K562 (cell line): ENCODE results near the gene SELENOW. TPM values are rescaled to one million over a fixed set of nuclear protein-coding genes. Genes with fewer than 3 reads are reported as not detected.

Experiments used
- CHCHD3 ChIP-seq: fragments of 250-450 bp; sonication (Bioruptor Pico); IDR thresholded peaks from 2 replicates; pipeline ENCODE4 v2.1.2; 2022; ENCODE audit warnings: mild to moderate bottlenecking
- ERF ChIP-seq: fragments of 450-650 bp; formaldehyde crosslinking; IDR thresholded peaks from 2 replicates; pipeline ENCODE4 v1.4.0; 2020; ENCODE audit warnings: mild to moderate bottlenecking, mixed read lengths
- HNRNPL ChIP-seq: fragments of 200-400 bp; formaldehyde crosslinking; IDR thresholded peaks from 2 replicates; pipeline ENCODE4 v1.6.1; 2017; ENCODE audit warnings: low read depth, mild to moderate bottlenecking, low read length
- L3MBTL2 ChIP-seq: fragments of 450-650 bp; IDR thresholded peaks from 2 replicates; pipeline ENCODE4 v1.6.1; 2016; ENCODE audit warnings: mild to moderate bottlenecking, moderate library complexity
- NCOA4 ChIP-seq: fragments of 450-650 bp; IDR thresholded peaks from 2 replicates; pipeline ENCODE4 v1.6.1; 2018; ENCODE audit warnings: mild to moderate bottlenecking; ENCODE audit not compliant: partially characterized antibody
- RFX1 ChIP-seq: fragments of 450-650 bp; IDR thresholded peaks from 2 replicates; pipeline ENCODE4 v1.6.1; 2016; ENCODE audit warnings: mild to moderate bottlenecking, moderate library complexity
- SMAD4 ChIP-seq: fragments of 250-450 bp; sonication (Bioruptor Pico); conservative IDR thresholded peaks from 2 replicates; pipeline ENCODE4 v1.8.0; 2021; ENCODE audit warnings: inconsistent platforms, mild to moderate bottlenecking, moderate library complexity
- SMARCA5 ChIP-seq: fragments of 450-650 bp; IDR thresholded peaks from 2 replicates; pipeline ENCODE4 v1.6.1; 2016
- SMARCE1 ChIP-seq: fragments of 450-650 bp; IDR thresholded peaks from 2 replicates; pipeline ENCODE4 v1.7.1; 2016; ENCODE audit warnings: mild to moderate bottlenecking
- U2AF2 ChIP-seq: fragments of 200-400 bp; formaldehyde crosslinking; optimal IDR thresholded peaks from 2 replicates; pipeline ENCODE3; 2017; ENCODE audit warnings: low read depth, mild to moderate bottlenecking, low read length
- ZNF124 ChIP-seq: sonication (generic); formaldehyde crosslinking; IDR thresholded peaks from 2 replicates; pipeline ENCODE4 v1.8.1; 2022; ENCODE audit warnings: missing genetic modification reagents
- ZNF146 ChIP-seq: IDR thresholded peaks from one replicate; pipeline ENCODE4 v1.6.1; 2018; ENCODE audit warnings: missing compliant biosample characterization; ENCODE audit not compliant: unreplicated experiment
- ZNF263 ChIP-seq: sonication (generic); formaldehyde crosslinking; IDR thresholded peaks from 2 replicates; pipeline ENCODE4 v1.8.0; 2022; ENCODE audit warnings: mild to moderate bottlenecking, missing genetic modification reagents, borderline replicate concordance
- polyA plus RNA-seq, 8 experiments: library from polyadenylated mRNA; depleted of rRNA in 4 of 8; stranded (reverse) in 5 of 8; unstranded in 3 of 8; fragments of >200 nt; fragmentation: Nextera tagmentation in 2 of 8; fragmentation: Illumina TruSeq in 1 of 8; extraction: Ambion mirVana in 2 of 8; extraction: Trizol in 1 of 8; gene quantifications; 2 replicates each; pipeline versions ENCODE4 v1.2.1 to v1.2.3, GENCODE V29; 2011 to 2014; ENCODE audit warnings: inconsistent platforms in 1 of 8, missing spikeins in 1 of 8
- total RNA-seq, 7 experiments: library from RNA; depleted of rRNA in 6 of 7; stranded (reverse); fragments of >200 nt in 6 of 7; fragmentation: Illumina TruSeq in 2 of 7; extraction: Trizol in 2 of 7; gene quantifications; 2 replicates each; pipeline versions ENCODE4 v1.2.1 to v1.2.3, GENCODE V29; 2011 to 2021; ENCODE audit warnings: low replicate concordance in 1 of 7
- TF ChIP-seq, protein P1 (sequence below): sonication (generic); formaldehyde crosslinking; IDR thresholded peaks from 2 replicates; pipeline ENCODE4 v1.8.1; 2023; ENCODE audit warnings: mild to moderate bottlenecking, missing genetic modification reagents
- TF ChIP-seq, protein P2 (sequence below): IDR thresholded peaks from 3 replicates; pipeline ENCODE4 v1.6.1; 2011; ENCODE audit warnings: borderline replicate concordance, mild to moderate bottlenecking; ENCODE audit not compliant: insufficient read length, insufficient read depth
- TF ChIP-seq, protein P3 (sequence below), 2 experiments: fragments of 150-350 bp in 1 of 2; IDR thresholded peaks; 2 replicates each; pipeline ENCODE4 v1.6.1; 2012 to 2016; ENCODE audit warnings: low read depth in 2 of 2, low read length in 2 of 2, mild to moderate bottlenecking in 1 of 2, moderate library complexity in 1 of 2
- TF ChIP-seq, protein P4 (sequence below): sonication (generic); formaldehyde crosslinking; IDR thresholded peaks from 2 replicates; pipeline ENCODE4 v1.8.0; 2023; ENCODE audit warnings: mild to moderate bottlenecking, missing genetic modification reagents
- TF ChIP-seq, protein P5 (sequence below): sonication (generic); formaldehyde crosslinking; IDR thresholded peaks from 2 replicates; pipeline ENCODE4 v1.8.0; 2022; ENCODE audit warnings: mild to moderate bottlenecking, missing genetic modification reagents
- TF ChIP-seq, protein P6 (sequence below): fragments of 250-450 bp; sonication (Bioruptor Pico); IDR thresholded peaks from 2 replicates; pipeline ENCODE4 v1.8.0; 2021; ENCODE audit warnings: moderate library complexity, mild to moderate bottlenecking, inconsistent platforms

The SELENOW gene
- total and polyA plus RNA-seq, 9 of the 15 experiments (the other 6 are each of a cell fraction or from before 2014, with no cell fraction given), result 91.9 to 279 (median 156) TPM

DNA sequence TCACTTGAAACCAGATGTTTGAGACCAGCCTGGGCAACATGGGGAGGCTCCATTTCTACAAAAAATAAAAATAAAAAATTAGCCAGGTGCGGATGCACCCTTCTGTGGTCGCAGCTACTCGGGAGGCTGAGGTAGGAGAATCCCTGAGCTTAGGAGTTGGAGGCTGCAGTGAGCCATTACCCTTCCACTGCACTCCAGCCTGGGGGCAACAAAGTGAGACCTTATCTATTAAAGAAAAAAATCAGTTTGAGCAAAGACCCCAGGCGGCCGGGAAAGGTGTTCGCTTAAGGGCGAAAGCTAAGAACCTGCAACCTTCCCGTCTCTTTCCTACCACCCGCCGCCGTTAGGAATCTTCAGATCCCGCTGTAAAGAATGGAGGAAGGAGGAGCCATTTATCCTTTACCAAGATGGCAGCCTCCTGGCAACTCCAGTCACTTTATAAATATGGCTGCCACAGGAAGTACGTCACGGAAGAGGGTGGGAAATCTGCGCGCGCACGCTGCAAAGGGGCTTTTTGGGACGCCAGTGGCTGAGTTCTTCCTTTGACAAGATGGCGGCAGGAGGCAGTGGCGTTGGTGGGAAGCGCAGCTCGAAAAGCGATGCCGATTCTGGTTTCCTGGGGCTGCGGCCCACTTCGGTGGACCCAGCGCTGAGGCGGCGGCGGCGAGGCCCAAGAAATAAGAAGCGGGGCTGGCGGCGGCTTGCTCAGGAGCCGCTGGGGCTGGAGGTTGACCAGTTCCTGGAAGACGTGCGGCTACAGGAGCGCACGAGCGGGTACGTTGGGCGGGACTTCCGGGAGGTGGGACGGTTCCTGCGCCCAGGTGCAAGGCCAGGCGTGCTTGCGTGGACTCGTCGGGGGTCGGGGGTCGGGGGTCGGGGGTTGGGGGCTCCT, 33.2 kb upstream of the SELENOW start, which contains the start of gene NOP53 (continued):
- TF ChIP-seq NCOA4 (no peak), L3MBTL2 (peak; percentile 63; the same call in 1 of the 2 replicates), SMARCA5 (no peak), ZNF146 (CRISPR knock-in tag) (no peak), RFX1 (no peak; the same call in 1 of the 2 replicates), ERF (peak; percentile 56; the same call in 1 of the 2 replicates), SMAD4 (CRISPR knock-in tag) (peak; percentile 53; the same call in 1 of the 2 replicates), U2AF2 (no peak), SMARCE1 (no peak), ZNF124 (CRISPR knock-in tag) (no peak), HNRNPL (no peak), ZNF263 (CRISPR knock-in tag) (no peak), CHCHD3 (CRISPR knock-in tag) (0 out of 2 replicates have a peak, but pooled peaks have one; percentile 54)
- TF ChIP-seq, protein P1, sequence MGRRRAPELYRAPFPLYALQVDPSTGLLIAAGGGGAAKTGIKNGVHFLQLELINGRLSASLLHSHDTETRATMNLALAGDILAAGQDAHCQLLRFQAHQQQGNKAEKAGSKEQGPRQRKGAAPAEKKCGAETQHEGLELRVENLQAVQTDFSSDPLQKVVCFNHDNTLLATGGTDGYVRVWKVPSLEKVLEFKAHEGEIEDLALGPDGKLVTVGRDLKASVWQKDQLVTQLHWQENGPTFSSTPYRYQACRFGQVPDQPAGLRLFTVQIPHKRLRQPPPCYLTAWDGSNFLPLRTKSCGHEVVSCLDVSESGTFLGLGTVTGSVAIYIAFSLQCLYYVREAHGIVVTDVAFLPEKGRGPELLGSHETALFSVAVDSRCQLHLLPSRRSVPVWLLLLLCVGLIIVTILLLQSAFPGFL (CRISPR knock-in tag), result no peak
- TF ChIP-seq, protein P2, sequence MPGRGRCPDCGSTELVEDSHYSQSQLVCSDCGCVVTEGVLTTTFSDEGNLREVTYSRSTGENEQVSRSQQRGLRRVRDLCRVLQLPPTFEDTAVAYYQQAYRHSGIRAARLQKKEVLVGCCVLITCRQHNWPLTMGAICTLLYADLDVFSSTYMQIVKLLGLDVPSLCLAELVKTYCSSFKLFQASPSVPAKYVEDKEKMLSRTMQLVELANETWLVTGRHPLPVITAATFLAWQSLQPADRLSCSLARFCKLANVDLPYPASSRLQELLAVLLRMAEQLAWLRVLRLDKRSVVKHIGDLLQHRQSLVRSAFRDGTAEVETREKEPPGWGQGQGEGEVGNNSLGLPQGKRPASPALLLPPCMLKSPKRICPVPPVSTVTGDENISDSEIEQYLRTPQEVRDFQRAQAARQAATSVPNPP, result no peak
- TF ChIP-seq, protein P3, sequence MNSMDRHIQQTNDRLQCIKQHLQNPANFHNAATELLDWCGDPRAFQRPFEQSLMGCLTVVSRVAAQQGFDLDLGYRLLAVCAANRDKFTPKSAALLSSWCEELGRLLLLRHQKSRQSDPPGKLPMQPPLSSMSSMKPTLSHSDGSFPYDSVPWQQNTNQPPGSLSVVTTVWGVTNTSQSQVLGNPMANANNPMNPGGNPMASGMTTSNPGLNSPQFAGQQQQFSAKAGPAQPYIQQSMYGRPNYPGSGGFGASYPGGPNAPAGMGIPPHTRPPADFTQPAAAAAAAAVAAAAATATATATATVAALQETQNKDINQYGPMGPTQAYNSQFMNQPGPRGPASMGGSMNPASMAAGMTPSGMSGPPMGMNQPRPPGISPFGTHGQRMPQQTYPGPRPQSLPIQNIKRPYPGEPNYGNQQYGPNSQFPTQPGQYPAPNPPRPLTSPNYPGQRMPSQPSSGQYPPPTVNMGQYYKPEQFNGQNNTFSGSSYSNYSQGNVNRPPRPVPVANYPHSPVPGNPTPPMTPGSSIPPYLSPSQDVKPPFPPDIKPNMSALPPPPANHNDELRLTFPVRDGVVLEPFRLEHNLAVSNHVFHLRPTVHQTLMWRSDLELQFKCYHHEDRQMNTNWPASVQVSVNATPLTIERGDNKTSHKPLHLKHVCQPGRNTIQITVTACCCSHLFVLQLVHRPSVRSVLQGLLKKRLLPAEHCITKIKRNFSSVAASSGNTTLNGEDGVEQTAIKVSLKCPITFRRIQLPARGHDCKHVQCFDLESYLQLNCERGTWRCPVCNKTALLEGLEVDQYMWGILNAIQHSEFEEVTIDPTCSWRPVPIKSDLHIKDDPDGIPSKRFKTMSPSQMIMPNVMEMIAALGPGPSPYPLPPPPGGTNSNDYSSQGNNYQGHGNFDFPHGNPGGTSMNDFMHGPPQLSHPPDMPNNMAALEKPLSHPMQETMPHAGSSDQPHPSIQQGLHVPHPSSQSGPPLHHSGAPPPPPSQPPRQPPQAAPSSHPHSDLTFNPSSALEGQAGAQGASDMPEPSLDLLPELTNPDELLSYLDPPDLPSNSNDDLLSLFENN (IDR thresholded peaks at IDR 0.05; ENCODE audit: low read depth in 2 of 2, low read length in 2 of 2), result no peak
- TF ChIP-seq, protein P4, sequence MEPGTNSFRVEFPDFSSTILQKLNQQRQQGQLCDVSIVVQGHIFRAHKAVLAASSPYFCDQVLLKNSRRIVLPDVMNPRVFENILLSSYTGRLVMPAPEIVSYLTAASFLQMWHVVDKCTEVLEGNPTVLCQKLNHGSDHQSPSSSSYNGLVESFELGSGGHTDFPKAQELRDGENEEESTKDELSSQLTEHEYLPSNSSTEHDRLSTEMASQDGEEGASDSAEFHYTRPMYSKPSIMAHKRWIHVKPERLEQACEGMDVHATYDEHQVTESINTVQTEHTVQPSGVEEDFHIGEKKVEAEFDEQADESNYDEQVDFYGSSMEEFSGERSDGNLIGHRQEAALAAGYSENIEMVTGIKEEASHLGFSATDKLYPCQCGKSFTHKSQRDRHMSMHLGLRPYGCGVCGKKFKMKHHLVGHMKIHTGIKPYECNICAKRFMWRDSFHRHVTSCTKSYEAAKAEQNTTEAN (CRISPR knock-in tag), result no peak
- TF ChIP-seq, protein P5, sequence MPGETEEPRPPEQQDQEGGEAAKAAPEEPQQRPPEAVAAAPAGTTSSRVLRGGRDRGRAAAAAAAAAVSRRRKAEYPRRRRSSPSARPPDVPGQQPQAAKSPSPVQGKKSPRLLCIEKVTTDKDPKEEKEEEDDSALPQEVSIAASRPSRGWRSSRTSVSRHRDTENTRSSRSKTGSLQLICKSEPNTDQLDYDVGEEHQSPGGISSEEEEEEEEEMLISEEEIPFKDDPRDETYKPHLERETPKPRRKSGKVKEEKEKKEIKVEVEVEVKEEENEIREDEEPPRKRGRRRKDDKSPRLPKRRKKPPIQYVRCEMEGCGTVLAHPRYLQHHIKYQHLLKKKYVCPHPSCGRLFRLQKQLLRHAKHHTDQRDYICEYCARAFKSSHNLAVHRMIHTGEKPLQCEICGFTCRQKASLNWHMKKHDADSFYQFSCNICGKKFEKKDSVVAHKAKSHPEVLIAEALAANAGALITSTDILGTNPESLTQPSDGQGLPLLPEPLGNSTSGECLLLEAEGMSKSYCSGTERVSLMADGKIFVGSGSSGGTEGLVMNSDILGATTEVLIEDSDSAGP (CRISPR knock-in tag), result no peak
- TF ChIP-seq, protein P6, sequence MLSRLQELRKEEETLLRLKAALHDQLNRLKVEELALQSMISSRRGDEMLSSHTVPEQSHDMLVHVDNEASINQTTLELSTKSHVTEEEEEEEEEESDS, result no peak
